B cell (primary cell): ENCODE results near the gene NDUFA12. TPM values are rescaled to one million over a fixed set of nuclear protein-coding genes. Genes with fewer than 3 reads are reported as not detected.

Experiments
- ATAC-seq: fragments of 200-7000 bp; cut with Tn5 transposase; one replicate; pipeline ENCODE4 v1.10.0; 2021; ENCODE audit warnings: low read depth, mild to moderate bottlenecking, moderate number of reproducible peaks, moderate library complexity
- CTCF ChIA-PET: fragments of 350-600 bp; sonication (Branson Sonifier 250); formaldehyde crosslinking; loops from one replicate; lab custom pipeline; 2021; ENCODE audit warnings: antibody characterized with exemption, inconsistent platforms; lab: Charles Lee
- POLR2A ChIA-PET: fragments of 350-600 bp; sonication (Branson Sonifier 250); formaldehyde crosslinking; loops from one replicate; lab custom pipeline; 2021; ENCODE audit warnings: antibody characterized with exemption; lab: Charles Lee
- DNase-seq: peaks from one replicate; pipeline ENCODE4 v3.0.0; 2013
- H2AFZ ChIP-seq: 2 replicates; pipeline ENCODE4 v1.6.1; 2012; ENCODE audit warnings: mild to moderate bottlenecking, low read depth, low read length; ENCODE audit not compliant: insufficient read depth, poor library complexity, severe bottlenecking
- H3K27ac ChIP-seq, 2 donors: 1 replicate in 1 of 2; 2 replicates in 1 of 2; pipeline ENCODE4 v1.5.1; 2012 to 2013; ENCODE audit warnings: low read length in 2 of 2, mild to moderate bottlenecking in 2 of 2, moderate library complexity in 1 of 2
- H3K27me3 ChIP-seq, 4 experiments: fragments of 200-600 bp in 1 of 4; sonication (generic) in 1 of 4; replicated peaks in 1 of 4; 1 replicate in 2 of 4; 2 replicates in 2 of 4; pipeline versions ENCODE4 v1.6.1 to v1.7.0; 2013 to 2016; ENCODE audit warnings: low read length in 3 of 4, mild to moderate bottlenecking in 2 of 4, mixed read lengths in 1 of 4, moderate library complexity in 1 of 4; ENCODE audit not compliant: insufficient read depth in 4 of 4, control insufficient read depth in 3 of 4; ENCODE audit errors: control extremely low read depth in 1 of 4
- H3K36me3 ChIP-seq, 2 experiments: replicated peaks in 1 of 2; 1 replicate in 1 of 2; 2 replicates in 1 of 2; pipeline versions ENCODE4 v1.6.1 to v1.7.1; 2013; ENCODE audit warnings: low read length in 1 of 2; ENCODE audit not compliant: insufficient read depth in 2 of 2, control insufficient read depth in 1 of 2; ENCODE audit errors: control extremely low read depth in 1 of 2, extremely low read depth in 1 of 2
- H3K4me1 ChIP-seq, 2 donors: fragments of 200-600 bp in 1 of 2; sonication (generic) in 1 of 2; 1 replicate in 1 of 2; 2 replicates in 1 of 2; pipeline versions ENCODE4 v1.5.1 to v1.6.1; 2013 to 2017; ENCODE audit warnings: low read length in 2 of 2; ENCODE audit not compliant: control insufficient read depth in 2 of 2, insufficient read depth in 2 of 2
- H3K4me2 ChIP-seq: replicated peaks from 2 replicates; pipeline ENCODE3; 2012; ENCODE audit warnings: mild to moderate bottlenecking, low read depth, low read length; ENCODE audit not compliant: poor library complexity, severe bottlenecking
- H3K4me3 ChIP-seq, 5 experiments: fragments of 200-600 bp in 1 of 5; sonication (generic) in 1 of 5; 1 replicate in 3 of 5; 2 replicates in 2 of 5; pipeline versions ENCODE4 v1.5.1 to v1.7.0; 2011 to 2016; ENCODE audit warnings: low read length in 4 of 5, mild to moderate bottlenecking in 4 of 5, low read depth in 2 of 5, control low read depth in 1 of 5, moderate library complexity in 1 of 5; ENCODE audit not compliant: insufficient read depth in 1 of 5; ENCODE audit errors: control extremely low read depth in 1 of 5, extremely low read depth in 1 of 5
- H3K79me2 ChIP-seq: fragments of 200-600 bp; sonication (generic); one replicate; pipeline ENCODE4 v1.6.0; 2016; ENCODE audit warnings: low read length; ENCODE audit not compliant: control insufficient read depth, insufficient read depth
- H3K9ac ChIP-seq: fragments of 200-600 bp; sonication (generic); 2 replicates; pipeline ENCODE4 v1.6.1; 2017; ENCODE audit warnings: mild to moderate bottlenecking, low read length, moderate library complexity
- H3K9me3 ChIP-seq, 3 donors: one replicate each; pipeline versions ENCODE4 v1.6.1 to v1.7.1; 2013; ENCODE audit warnings: low read length in 2 of 3; ENCODE audit not compliant: control insufficient read depth in 2 of 3, insufficient read depth in 1 of 3; ENCODE audit errors: control extremely low read depth in 1 of 3
- H4K20me1 ChIP-seq: 2 replicates; pipeline ENCODE4 v1.6.0; 2012; ENCODE audit warnings: mild to moderate bottlenecking, low read length; ENCODE audit not compliant: insufficient read depth, control insufficient read depth, poor library complexity, severe bottlenecking
- H3K27ac Mint-ChIP-seq: one replicate; pipeline ENCODE4 v1.8.0; 2021; ENCODE audit warnings: mixed read lengths
- H3K27me3 Mint-ChIP-seq: one replicate; pipeline ENCODE4 v1.8.0; 2021; ENCODE audit warnings: mixed read lengths
- H3K4me1 Mint-ChIP-seq: one replicate; pipeline ENCODE4 v1.8.0; 2021; ENCODE audit warnings: mixed read lengths
- H3K4me3 Mint-ChIP-seq: one replicate; pipeline ENCODE4 v1.8.0; 2021; ENCODE audit warnings: mixed read lengths
- H3K9me3 Mint-ChIP-seq: one replicate; pipeline ENCODE4 v1.8.0; 2022; ENCODE audit warnings: mixed read lengths; ENCODE audit not compliant: insufficient read depth
- EZH2 ChIP-seq: IDR thresholded peaks from 2 replicates; pipeline ENCODE4 v1.6.1; 2012; ENCODE audit warnings: borderline replicate concordance, low read depth, mild to moderate bottlenecking, moderate library complexity, low read length; ENCODE audit not compliant: insufficient read depth, poor library complexity, severe bottlenecking
- WGBS: methylation state at CpG from one replicate; pipeline ENCODE4 v1.1.5; 2013; ENCODE audit warnings: missing lambda C conversion rate; ENCODE audit not compliant: insufficient coverage; 5-methylcytosine and 5-hydroxymethylcytosine counted together
- intact Hi-C: fragments of 100-400 bp; cut with micrococcal nuclease; formaldehyde crosslinking; loops from one replicate; pipeline ENCODE4 v1.10.0; 2022
- polyA plus RNA-seq: library from polyadenylated mRNA; depleted of rRNA; stranded (reverse); fragments of >200 nt; gene quantifications from 2 replicates; pipeline ENCODE4 v1.2.3, GENCODE V29; 2012
- total RNA-seq, 2 donors: library from RNA; stranded (reverse); fragments of 120-200 nt in 1 of 2; gene quantifications; 1 replicate in 1 of 2; 2 replicates in 1 of 2; pipeline versions ENCODE4 v1.2.3 to v1.2.4, GENCODE V29; 2013 to 2022
- TF ChIP-seq, protein P1 (sequence below): fragments of 200-600 bp; IDR thresholded peaks from one replicate; pipeline ENCODE4 v1.8.0; 2022; ENCODE audit warnings: antibody characterized with exemption, mild to moderate bottlenecking

The NDUFA12 gene
- total and polyA plus RNA-seq, 2 donors (not counting 1 experiment from before 2014, with no cell fraction given): 41.7 to 51.8 TPM

GRCh38 chr12:95002754-95003153 is 743 bp downstream of the NDUFA12 start:
- Histone ChIP-seq H3K9me3 (peaks cover 5 to 9% (median 7%) of the 10 kb centered on the region in 3 donors), H4K20me1 (peaks cover 3% of the 10 kb centered on the region), H3K79me2 (peaks cover 60% of the 10 kb centered on the region), H2AFZ (peak overlapping the region; percentile 87), H3K36me3 (peaks cover 0 to 10% of the 10 kb centered on the region in 2 experiments), H3K4me3 (peak overlapping the region; percentile 75 to 98 (median 81)), H3K9ac (peak overlapping the region; percentile 89), H3K27ac (peak overlapping the region; percentile 82), H3K4me1 (peaks cover 15 to 28% of the 10 kb centered on the region in 2 donors), H3K4me2 (peak overlapping the region; percentile 86), H3K27me3 (no peaks in the 10 kb centered on the region)
- no peak for TF ChIP-seq EZH2
- TF ChIP-seq, protein P1, sequence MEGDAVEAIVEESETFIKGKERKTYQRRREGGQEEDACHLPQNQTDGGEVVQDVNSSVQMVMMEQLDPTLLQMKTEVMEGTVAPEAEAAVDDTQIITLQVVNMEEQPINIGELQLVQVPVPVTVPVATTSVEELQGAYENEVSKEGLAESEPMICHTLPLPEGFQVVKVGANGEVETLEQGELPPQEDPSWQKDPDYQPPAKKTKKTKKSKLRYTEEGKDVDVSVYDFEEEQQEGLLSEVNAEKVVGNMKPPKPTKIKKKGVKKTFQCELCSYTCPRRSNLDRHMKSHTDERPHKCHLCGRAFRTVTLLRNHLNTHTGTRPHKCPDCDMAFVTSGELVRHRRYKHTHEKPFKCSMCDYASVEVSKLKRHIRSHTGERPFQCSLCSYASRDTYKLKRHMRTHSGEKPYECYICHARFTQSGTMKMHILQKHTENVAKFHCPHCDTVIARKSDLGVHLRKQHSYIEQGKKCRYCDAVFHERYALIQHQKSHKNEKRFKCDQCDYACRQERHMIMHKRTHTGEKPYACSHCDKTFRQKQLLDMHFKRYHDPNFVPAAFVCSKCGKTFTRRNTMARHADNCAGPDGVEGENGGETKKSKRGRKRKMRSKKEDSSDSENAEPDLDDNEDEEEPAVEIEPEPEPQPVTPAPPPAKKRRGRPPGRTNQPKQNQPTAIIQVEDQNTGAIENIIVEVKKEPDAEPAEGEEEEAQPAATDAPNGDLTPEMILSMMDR: no peak
- intact Hi-C loops: loop anchor here (1.0 to 10.0 kb wide), 6 partner anchors 71 to 940 kb away; partner anchors contain the start of genes AMDHD1, CCDC38 and NR2C1
- POLR2A ChIA-PET: no interaction called here
- no peak for ATAC-seq
- WGBS: no CpG with 5 or more reads among the region's 3 CpGs
- H3K27ac Mint-ChIP-seq: peak overlapping the region; percentile 98
- peak overlapping the region; percentile 98 for H3K4me3 Mint-ChIP-seq
- peaks cover 3% of the 10 kb centered on the region for H3K9me3 Mint-ChIP-seq
- H3K27me3 Mint-ChIP-seq: no peaks in the 10 kb centered on the region
- CTCF ChIA-PET: interaction anchor here (1.7 kb wide), 1 partner anchor 71 kb away, joined by 11 read pairs; the partner anchor contains the start of gene NR2C1
- peaks cover 42% of the 10 kb centered on the region for H3K4me1 Mint-ChIP-seq
- DNase-seq: no peak

GRCh38 chr12:94998326-94998725 is 5.2 kb downstream of the NDUFA12 start:
- no peak for ATAC-seq
- Mint-ChIP-seq H3K9me3 (no peaks in the 10 kb centered on the region), H3K27ac (peak overlapping the region; percentile 1), H3K4me3 (peak overlapping the region; percentile 16), H3K4me1 (peaks cover 38% of the 10 kb centered on the region), H3K27me3 (no peaks in the 10 kb centered on the region)
- POLR2A ChIA-PET: no interaction called here
- no CpG with 5 or more reads among the region's 4 CpGs for WGBS
- no peaks in the 10 kb centered on the region for H3K9me3 ChIP-seq
- no peak overlapping the region for H2AFZ ChIP-seq
- no peak for DNase-seq
- H3K9ac ChIP-seq: no peak overlapping the region
- TF ChIP-seq, protein P1: no peak
- TF ChIP-seq EZH2: no peak
- H3K27me3 ChIP-seq: no peaks in the 10 kb centered on the region
- H3K4me1 ChIP-seq: peaks cover 10 to 24% of the 10 kb centered on the region in 2 donors
- H3K27ac ChIP-seq: no peak overlapping the region
- peaks cover 20% of the 10 kb centered on the region for H4K20me1 ChIP-seq
- peaks cover 0 to 26% of the 10 kb centered on the region in 2 experiments for H3K36me3 ChIP-seq
- H3K4me2 ChIP-seq: peak overlapping the region; percentile 3
- intact Hi-C loops: no loop called here
- peaks cover 79% of the 10 kb centered on the region for H3K79me2 ChIP-seq
- CTCF ChIA-PET: no interaction called here
- no peak overlapping the region for H3K4me3 ChIP-seq
